SU-DHL-6 (cell line): Measurements from ENCODE around the gene MYOM3.

Experiments used
- CTCF ChIP-seq: fragments of 200-600 bp; sonication (generic); IDR thresholded peaks from one replicate; pipeline ENCODE4 v1.5.1; 2017; ENCODE audit warnings: antibody characterized with exemption, mild to moderate bottlenecking, low read length, moderate library complexity; ENCODE audit not compliant: insufficient read depth, poor library complexity, severe bottlenecking
- EZH2phosphoT487 ChIP-seq: fragments of 200-600 bp; sonication (generic), shearing (Covaris generic); conservative IDR thresholded peaks from 2 replicates; pipeline ENCODE4 v1.6.1; 2018; ENCODE audit warnings: mild to moderate bottlenecking, antibody characterized with exemption, low read length, moderate library complexity, mixed read lengths

- TF ChIP-seq CTCF = no peak
- TF ChIP-seq EZH2phosphoT487 = no peak
Observed at GRCh38 chr1:24092979-24093378, 19.0 kb downstream of the MYOM3 start.
